Stomach (tissue), 9 donors: ENCODE results near the gene COA8. TPM values are rescaled to one million over a fixed set of nuclear protein-coding genes. Genes with fewer than 3 reads are reported as not detected.

Experiments
- DNase-seq, 2 donors: peaks; one replicate each; pipeline versions ENCODE4 v3.0.0 to v3.0.0-alpha.2; 2013 to 2019
- H3K27ac ChIP-seq, 5 donors: fragments of 200-600 bp in 4 of 5; sonication (generic) in 4 of 5; one replicate each; pipeline ENCODE4 v1.5.1; 2013 to 2019; ENCODE audit warnings: mild to moderate bottlenecking in 1 of 5, moderate library complexity in 1 of 5
- H3K27me3 ChIP-seq, 3 donors: fragments of 200-600 bp; sonication (generic); one replicate each; pipeline ENCODE4 v1.5.1; 2017 to 2019; ENCODE audit warnings: mixed run types in 1 of 3
- H3K36me3 ChIP-seq, 4 donors: fragments of 200-600 bp; sonication (generic); 1 replicate in 3 of 4; 2 replicates in 1 of 4; pipeline ENCODE4 v1.5.1; 2016 to 2019
- H3K4me1 ChIP-seq, 4 donors: fragments of 200-600 bp; sonication (generic); one replicate each; pipeline ENCODE4 v1.5.1; 2016 to 2019
- H3K4me3 ChIP-seq, 4 donors: fragments of 200-600 bp; sonication (generic) in 3 of 4; one replicate each; pipeline ENCODE4 v1.5.1; 2016 to 2019; ENCODE audit warnings: mild to moderate bottlenecking in 1 of 4
- H3K9me3 ChIP-seq, 4 donors: fragments of 200-600 bp; sonication (generic); one replicate each; pipeline ENCODE4 v1.5.1; 2016 to 2019
- EP300 ChIP-seq: sonication (generic); formaldehyde crosslinking; IDR thresholded peaks from one replicate; pipeline ENCODE4 v1.6.1; 2017; ENCODE audit warnings: antibody characterized with exemption
- POLR2A ChIP-seq, 4 donors: fragments of 450-650 bp; IDR thresholded peaks; one replicate each; pipeline ENCODE4 v1.6.1; 2016; ENCODE audit warnings: antibody characterized with exemption in 4 of 4, control low read depth in 2 of 4, mild to moderate bottlenecking in 1 of 4, moderate library complexity in 1 of 4
- POLR2AphosphoS5 ChIP-seq, 3 donors: sonication (generic); formaldehyde crosslinking; IDR thresholded peaks; one replicate each; pipeline ENCODE4 v1.6.1; 2016; ENCODE audit warnings: antibody characterized with exemption in 3 of 3
- WGBS, 5 donors: extraction: QIAGEN DNeasy Blood & Tissue Kit in 3 of 5; methylation state at CpG; one replicate each; pipeline versions ENCODE4 v1.1.5 to v1.1.7; 2013 to 2018; 5-methylcytosine and 5-hydroxymethylcytosine counted together
- intact Hi-C: fragments of 100-400 bp; cut with DNase I; formaldehyde crosslinking; loops from one replicate; pipeline ENCODE4 v1.15.1; 2023; ENCODE audit warnings: low total_unique reads
- polyA plus RNA-seq, 3 donors: library from polyadenylated mRNA; stranded (reverse); fragments of 200-250 nt; gene quantifications; one replicate each; pipeline ENCODE4 v1.2.3, GENCODE V29; 2013
- total RNA-seq, 5 donors: library from RNA; depleted of rRNA; stranded (reverse); fragments of >200 nt; gene quantifications; one replicate each; pipeline versions ENCODE4 v1.1.0 to v1.2.3, GENCODE V29; 2014 to 2016
- TF ChIP-seq, protein P1 (sequence below), 7 experiments: fragments of 450-650 bp in 4 of 7; fragments of 200-600 bp in 3 of 7; sonication (generic) in 3 of 7; IDR thresholded peaks; one replicate each; pipeline ENCODE4 v1.5.1; 2016 to 2019; ENCODE audit warnings: antibody characterized with exemption in 7 of 7, control low read depth in 2 of 7, mild to moderate bottlenecking in 1 of 7
- donor health status: healthy with polysubstance abuse.
- donor health status: Bipolar disorder and iron deficiency.
- donor health status: healthy.

Gene COA8
- total and polyA plus RNA-seq, 8 donors: 6.4 to 96.5 (median 21.0) TPM

DNA sequence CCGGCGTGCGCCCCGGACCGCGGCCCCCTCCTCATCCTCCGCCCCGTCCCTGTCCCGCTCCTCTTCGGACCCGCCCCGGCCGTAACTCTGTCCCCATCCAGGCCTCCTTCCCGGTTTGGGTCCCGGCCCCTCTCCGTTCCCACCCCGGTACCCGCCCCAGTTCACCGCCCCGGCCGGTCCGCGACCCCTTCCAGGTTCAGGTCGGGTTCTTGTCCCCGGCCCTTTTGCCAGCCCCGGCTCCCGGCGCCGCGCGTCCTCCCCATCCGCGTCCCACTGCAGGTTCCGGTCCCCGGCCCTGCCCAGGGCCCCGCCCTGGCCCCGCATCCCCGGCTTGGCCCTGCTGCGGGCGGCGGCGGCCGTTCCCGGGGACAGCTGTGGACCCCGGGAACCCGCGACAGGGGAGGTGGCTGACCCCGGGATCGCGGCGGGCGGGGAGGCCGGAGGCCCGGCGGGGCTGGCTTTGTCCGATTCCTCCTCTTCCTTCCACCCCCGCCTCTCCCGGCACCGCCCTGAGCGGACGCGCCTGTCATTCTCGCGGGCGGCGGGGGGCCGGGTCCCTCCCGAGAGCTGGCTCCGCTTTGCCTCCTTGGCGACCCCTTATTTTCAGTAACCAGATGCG lies 66.9 kb downstream of the COA8 start:
- Histone ChIP-seq H3K4me3 (peak overlapping the region; percentile 84 to 100 (median 91)), H3K36me3 (peaks cover 0 to 25% (median 0%) of the 10 kb centered on the region in 4 donors), H3K9me3 (no peaks in the 10 kb centered on the region), H3K27me3 (no peaks in the 10 kb centered on the region), H3K27ac (peak overlapping the region; percentile 97 to 100 (median 99)), H3K4me1 (peaks cover 51 to 72% (median 65%) of the 10 kb centered on the region in 4 donors)
- DNase-seq: peak; percentile 55 to 76
- intact Hi-C loops: no loop called here
- WGBS, 5 donors: 0 to 2% (median 1%) methylated on average over 36 to 71 of the region's 71 CpGs
- TF ChIP-seq EP300 (no peak), POLR2AphosphoS5 (IDR thresholded peaks at IDR 0.05) (no peak), POLR2A (IDR thresholded peaks at IDR 0.05) (no peak)
- TF ChIP-seq, protein P1, sequence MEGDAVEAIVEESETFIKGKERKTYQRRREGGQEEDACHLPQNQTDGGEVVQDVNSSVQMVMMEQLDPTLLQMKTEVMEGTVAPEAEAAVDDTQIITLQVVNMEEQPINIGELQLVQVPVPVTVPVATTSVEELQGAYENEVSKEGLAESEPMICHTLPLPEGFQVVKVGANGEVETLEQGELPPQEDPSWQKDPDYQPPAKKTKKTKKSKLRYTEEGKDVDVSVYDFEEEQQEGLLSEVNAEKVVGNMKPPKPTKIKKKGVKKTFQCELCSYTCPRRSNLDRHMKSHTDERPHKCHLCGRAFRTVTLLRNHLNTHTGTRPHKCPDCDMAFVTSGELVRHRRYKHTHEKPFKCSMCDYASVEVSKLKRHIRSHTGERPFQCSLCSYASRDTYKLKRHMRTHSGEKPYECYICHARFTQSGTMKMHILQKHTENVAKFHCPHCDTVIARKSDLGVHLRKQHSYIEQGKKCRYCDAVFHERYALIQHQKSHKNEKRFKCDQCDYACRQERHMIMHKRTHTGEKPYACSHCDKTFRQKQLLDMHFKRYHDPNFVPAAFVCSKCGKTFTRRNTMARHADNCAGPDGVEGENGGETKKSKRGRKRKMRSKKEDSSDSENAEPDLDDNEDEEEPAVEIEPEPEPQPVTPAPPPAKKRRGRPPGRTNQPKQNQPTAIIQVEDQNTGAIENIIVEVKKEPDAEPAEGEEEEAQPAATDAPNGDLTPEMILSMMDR (IDR thresholded peaks at IDR 0.05): no peak

DNA sequence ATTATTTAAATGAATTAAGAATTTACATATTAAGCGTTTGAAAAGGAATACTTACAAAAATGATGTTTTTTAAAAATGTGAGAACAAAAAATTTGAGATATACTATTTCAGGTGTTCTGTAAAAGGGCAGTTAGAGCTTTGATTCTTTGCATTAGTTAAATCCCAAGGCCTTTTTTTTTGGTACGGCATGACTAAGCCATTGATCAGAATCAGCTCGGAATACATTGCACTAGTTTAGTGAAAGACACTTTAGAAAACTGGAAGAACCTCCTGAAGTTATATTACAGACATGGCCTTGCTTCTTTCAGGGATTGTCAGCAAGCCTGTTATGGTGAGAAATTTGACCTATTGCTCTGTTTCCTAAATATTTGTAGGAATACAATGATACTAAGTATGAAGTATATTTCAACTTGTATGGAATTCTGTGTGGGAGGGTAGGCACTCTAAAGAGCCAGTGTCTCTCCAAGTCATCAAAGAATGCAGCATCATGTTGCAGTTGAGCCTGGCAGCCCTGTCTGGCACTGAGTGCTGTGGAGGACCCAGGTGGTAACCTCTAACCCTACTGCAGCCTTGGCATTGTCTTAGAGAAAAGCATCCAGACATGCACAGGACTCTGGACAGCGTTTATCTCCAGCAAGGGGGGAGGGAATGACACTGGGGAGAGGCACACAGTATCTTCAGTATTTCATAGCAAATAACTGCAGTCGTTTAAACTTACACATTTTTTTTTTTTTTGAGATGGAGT lies 67.8 kb downstream of the COA8 start:
- no peak for TF ChIP-seq POLR2A (IDR thresholded peaks at IDR 0.05)
- TF ChIP-seq, protein P1 (IDR thresholded peaks at IDR 0.05): no peak
- TF ChIP-seq POLR2AphosphoS5 (IDR thresholded peaks at IDR 0.05): no peak
- no peak for TF ChIP-seq EP300
- Histone ChIP-seq H3K4me1 (peaks cover 48 to 72% (median 62%) of the 10 kb centered on the region in 4 donors), H3K9me3 (no peaks in the 10 kb centered on the region), H3K4me3 (peak overlapping the region; percentile 84 to 100 (median 91)), H3K27me3 (no peaks in the 10 kb centered on the region), H3K27ac (peak overlapping the region in 4 of 5 donors; percentile 97 to 100 (median 99)), H3K36me3 (peaks cover 0 to 31% (median 0%) of the 10 kb centered on the region in 4 donors)
- intact Hi-C loops: no loop called here
- 20 to 28% (median 24%) methylated on average over 5 of the region's 5 CpGs for WGBS, 5 donors
- no peak for DNase-seq

GRCh38 chr14:103633391-103633790 lies 70.6 kb downstream of the COA8 start:
- Histone ChIP-seq H3K27ac (peak overlapping the region in 1 of 5 donors; percentile 46), H3K9me3 (no peaks in the 10 kb centered on the region), H3K27me3 (no peaks in the 10 kb centered on the region), H3K4me1 (peaks cover 45 to 86% (median 77%) of the 10 kb centered on the region in 4 donors), H3K4me3 (no peak overlapping the region), H3K36me3 (peaks cover 0 to 39% (median 3%) of the 10 kb centered on the region in 4 donors)
- intact Hi-C loops: no loop called here
- WGBS, 5 donors: 50 to 75% (median 56%) methylated on average over 1 of the region's 1 CpG
- TF ChIP-seq POLR2AphosphoS5 (IDR thresholded peaks at IDR 0.05): no peak
- TF ChIP-seq, protein P1 (IDR thresholded peaks at IDR 0.05): no peak
- no peak for DNase-seq

DNA sequence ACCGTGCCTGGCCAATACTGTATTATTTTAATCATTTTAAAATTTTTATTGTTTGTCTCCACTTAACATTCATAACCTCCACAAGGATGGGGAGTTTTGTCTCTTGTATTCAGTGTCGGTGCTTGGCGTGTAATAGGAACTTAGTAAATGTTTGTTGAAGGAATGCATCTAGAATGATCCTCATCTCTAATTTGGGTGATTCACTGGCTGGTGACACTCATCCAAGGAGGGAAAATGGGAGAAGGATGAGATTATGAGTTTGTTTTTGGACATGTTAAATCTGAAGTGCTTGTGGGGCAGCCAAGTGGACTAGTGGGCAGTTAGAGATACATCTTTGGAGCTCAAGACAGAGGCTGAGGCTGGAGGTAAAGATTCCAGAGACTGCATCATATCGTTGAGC lies 71.4 kb downstream of the COA8 start:
- 73 to 87% (median 75%) methylated on average over 4 of the region's 4 CpGs for WGBS, 5 donors
- no peaks in the 10 kb centered on the region for H3K27me3 ChIP-seq
- H3K36me3 ChIP-seq: peaks cover 0 to 39% (median 3%) of the 10 kb centered on the region in 4 donors
- no peaks in the 10 kb centered on the region for H3K9me3 ChIP-seq
- intact Hi-C loops: no loop called here
- H3K4me3 ChIP-seq: no peak overlapping the region
- peaks cover 42 to 92% (median 78%) of the 10 kb centered on the region in 4 donors for H3K4me1 ChIP-seq
- peak overlapping the region in 3 of 5 donors; percentile 9 to 51 (median 46) for H3K27ac ChIP-seq
- DNase-seq: no peak
- no peak for TF ChIP-seq POLR2AphosphoS5 (IDR thresholded peaks at IDR 0.05)
- TF ChIP-seq, protein P1 (IDR thresholded peaks at IDR 0.05): no peak
